B cell (primary cell): ENCODE measurements around the gene MYH14.

Source experiments
- EZH2 ChIP-seq: IDR thresholded peaks from 2 replicates; pipeline ENCODE4 v1.6.1; 2012; ENCODE audit warnings: borderline replicate concordance, low read depth, mild to moderate bottlenecking, moderate library complexity, low read length; ENCODE audit not compliant: insufficient read depth, poor library complexity, severe bottlenecking
- TF ChIP-seq, protein P1 (sequence below): fragments of 200-600 bp; IDR thresholded peaks from one replicate; pipeline ENCODE4 v1.8.0; 2022; ENCODE audit warnings: antibody characterized with exemption, mild to moderate bottlenecking

GRCh38 chr19:50277966-50278580 lies 74.7 kb downstream of the MYH14 start:
- TF ChIP-seq, protein P1, sequence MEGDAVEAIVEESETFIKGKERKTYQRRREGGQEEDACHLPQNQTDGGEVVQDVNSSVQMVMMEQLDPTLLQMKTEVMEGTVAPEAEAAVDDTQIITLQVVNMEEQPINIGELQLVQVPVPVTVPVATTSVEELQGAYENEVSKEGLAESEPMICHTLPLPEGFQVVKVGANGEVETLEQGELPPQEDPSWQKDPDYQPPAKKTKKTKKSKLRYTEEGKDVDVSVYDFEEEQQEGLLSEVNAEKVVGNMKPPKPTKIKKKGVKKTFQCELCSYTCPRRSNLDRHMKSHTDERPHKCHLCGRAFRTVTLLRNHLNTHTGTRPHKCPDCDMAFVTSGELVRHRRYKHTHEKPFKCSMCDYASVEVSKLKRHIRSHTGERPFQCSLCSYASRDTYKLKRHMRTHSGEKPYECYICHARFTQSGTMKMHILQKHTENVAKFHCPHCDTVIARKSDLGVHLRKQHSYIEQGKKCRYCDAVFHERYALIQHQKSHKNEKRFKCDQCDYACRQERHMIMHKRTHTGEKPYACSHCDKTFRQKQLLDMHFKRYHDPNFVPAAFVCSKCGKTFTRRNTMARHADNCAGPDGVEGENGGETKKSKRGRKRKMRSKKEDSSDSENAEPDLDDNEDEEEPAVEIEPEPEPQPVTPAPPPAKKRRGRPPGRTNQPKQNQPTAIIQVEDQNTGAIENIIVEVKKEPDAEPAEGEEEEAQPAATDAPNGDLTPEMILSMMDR = no peak
- TF ChIP-seq EZH2 = no peak
